DMS 273 (cell line): Measurements from ENCODE around the gene FTCD.
A peak's percentile ranks its signal among the peaks of the same experiment; 100 is the strongest.
"Not testable (repeated sequence)": the region's sequence is repeated elsewhere in the genome, so short reads cannot be mapped to it uniquely, and the experiment has no call there.

Experiments used
- DNase-seq: peaks from one replicate; lab custom pipeline; 2025; ENCODE audit not compliant: unreplicated experiment; lab: John Stamatoyannopoulos, UW

Gene FTCD

DNA sequence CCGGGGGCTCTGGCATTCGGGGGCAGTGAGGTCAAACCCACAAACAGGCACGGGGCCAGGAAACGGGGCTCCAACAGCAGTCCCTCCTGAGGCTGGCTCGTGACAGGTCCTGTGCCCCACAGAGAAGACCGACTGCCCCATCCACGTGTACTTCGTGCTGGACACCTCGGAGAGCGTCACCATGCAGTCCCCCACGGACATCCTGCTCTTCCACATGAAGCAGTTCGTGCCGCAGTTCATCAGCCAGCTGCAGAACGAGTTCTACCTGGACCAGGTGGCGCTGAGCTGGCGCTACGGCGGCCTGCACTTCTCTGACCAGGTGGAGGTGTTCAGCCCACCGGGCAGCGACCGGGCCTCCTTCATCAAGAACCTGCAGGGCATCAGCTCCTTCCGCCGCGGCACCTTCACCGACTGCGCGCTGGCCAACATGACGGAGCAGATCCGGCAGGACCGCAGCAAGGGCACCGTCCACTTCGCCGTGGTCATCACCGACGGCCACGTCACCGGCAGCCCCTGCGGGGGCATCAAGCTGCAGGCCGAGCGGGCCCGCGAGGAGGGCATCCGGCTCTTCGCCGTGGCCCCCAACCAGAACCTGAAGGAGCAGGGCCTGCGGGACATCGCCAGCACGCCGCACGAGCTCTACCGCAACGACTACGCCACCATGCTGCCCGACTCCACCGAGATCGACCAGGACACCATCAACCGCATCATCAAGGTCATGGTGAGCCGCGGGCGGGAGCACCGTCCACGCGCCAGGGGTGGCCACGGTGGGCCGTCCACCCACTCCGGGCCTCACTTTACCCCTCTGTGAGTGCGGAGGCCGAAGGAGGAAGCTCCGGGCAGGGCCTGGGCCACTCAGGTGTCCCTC is 43.3 kb downstream of the FTCD start:
- DNase-seq: no peak

DNA sequence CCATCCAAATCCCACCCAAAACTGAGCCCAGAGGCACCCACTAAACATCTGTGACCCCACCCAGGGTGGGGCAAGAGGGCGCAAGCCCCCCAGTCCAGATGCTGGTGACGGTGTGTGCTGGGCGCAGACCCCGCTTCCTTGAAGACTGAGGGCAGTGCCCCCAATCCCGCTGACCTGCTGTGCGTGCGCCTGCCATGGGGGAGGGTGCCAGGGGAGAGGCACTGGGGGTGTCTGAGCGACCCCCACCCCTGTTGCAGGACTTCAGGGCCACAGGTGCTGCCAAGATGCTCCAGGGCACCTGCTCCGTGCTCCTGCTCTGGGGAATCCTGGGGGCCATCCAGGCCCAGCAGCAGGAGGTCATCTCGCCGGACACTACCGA is 44.2 kb downstream of the FTCD start:
- DNase-seq: no peak

GRCh38 chr21:46110499-46111192 is 44.7 kb downstream of the FTCD start:
- no peak for DNase-seq

DNA sequence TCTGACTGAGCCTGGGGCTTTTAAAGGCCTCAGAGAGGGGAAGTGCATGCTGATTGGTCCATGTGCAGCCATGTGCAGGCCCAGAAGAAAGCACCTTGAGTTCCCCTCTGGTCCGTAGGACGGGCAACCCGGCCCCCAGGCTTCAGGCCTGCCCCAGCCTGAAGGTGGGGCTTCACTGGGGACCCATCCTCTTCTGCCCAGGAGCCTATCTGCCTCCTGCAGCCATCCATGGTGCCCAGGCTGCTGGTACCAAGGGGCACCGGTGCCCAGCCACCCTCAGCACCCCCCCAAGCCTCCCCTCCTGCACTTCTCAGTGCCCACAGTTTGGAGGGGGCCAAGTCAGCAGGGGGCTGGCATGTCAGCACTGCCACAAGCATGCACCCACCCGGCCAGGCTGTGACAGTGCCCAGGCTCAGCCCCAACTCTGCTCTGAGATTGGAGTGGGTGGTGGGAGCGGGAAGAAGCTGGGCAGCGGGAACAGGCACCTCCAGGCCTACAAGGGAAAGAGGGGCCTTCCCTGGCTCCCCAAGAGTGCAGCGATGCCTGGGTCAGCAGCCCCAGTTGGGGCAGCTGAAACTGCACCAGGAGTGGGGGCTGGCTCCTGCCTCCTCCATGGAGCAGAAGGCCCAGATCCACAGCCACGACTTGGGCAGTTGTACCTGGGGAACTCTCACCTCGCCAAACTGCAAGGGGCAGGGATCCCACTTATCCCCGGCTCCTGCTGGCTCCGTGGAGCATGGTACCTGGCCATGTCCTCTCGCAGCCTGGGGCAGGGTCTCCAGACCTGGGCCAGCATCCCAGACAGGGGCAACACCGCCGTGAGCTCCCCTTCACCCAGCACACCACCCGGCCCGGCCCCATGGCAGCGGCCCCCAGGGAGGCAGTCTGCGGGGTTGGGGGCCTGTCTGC is 45.8 kb downstream of the FTCD start:
- no peak for DNase-seq

GRCh38 chr21:46108827-46109312 is 46.5 kb downstream of the FTCD start:
- no peak for DNase-seq

DNA sequence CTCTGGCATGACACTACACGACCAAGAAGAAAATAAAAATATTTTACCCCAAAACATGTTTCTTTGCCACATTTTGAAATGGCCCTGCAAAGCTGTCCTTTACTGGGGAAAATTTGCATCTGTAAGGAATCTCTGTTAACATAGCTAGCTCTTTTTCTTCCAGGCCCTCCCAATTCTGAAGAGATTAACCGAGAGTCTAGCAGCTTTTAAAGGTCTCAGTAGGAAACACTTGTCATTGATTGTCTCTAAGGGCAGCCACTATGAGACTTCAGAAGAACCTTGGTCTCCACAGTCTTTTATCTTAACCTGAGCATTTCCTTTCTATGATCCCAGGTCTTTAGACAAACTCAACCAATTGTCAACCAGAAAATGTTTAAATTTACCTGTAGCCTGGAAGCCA is 48.0 kb downstream of the FTCD start:
- not testable (repeated sequence) for DNase-seq

DNA sequence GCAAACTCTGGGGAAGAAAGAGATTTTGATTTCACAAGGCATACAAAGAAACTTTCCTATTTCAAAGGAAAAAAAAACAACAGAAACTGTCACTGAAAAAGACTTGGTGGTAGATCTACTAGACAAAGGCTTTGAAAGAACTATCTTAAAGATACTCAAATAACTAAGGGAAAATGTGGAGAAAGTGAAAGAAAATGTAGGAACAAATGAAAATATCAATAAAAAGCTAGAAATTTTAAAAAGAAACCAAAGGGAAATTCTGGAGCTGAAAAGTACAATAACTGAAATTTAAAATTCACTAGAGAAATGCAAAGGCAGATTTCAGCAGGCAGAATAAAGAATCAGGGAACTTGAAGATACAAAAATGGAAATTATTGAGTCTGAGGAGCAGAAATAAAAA is 51.3 kb downstream of the FTCD start:
- no peak for DNase-seq

- DNase-seq: no peak
These were observed 54.5 kb downstream of the FTCD start for GRCh38 chr21:46100906-46101305.

DNA sequence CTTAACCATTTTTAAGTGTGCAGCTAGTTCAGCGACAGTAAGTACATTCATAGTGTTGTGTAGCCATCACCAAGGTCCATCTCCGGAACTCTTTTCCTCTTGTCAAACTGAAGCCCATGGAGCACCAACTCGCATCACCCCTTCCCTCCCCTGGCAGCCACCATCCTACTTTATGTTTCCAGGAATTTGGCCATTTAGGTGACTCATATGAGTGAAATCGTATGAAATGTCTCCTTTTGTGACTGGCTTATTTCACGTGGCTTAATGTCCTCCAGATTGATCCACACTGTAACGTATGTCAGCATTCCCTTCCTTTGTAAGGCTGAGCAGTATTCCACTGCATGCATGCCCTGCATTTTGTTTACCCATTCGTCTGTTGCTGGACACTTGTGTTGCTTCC is 55.0 kb downstream of the FTCD start:
- no peak for DNase-seq

GRCh38 chr21:46100020-46100419 is 55.4 kb downstream of the FTCD start:
- no peak for DNase-seq

DNA sequence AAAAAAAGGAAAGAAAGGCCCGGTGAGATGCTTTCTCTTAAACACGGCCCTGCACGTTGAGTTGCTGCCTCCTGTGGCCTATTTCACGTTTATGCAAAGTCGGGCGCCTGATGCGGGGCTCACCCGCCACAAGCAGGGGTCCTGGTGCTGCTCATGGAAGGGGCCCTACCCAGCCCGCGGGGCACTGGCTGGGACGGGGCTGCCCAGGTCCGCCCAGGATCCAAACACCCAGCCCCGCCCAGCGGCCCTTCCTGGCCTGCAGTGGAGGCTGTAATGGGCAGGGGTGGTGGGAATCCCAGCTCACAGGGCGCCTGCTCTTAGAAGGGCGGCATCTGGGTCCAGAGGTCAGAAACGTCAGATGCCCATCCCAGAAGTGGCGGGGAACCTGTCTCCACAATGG is 55.9 kb downstream of the FTCD start:
- no peak for DNase-seq

DNA sequence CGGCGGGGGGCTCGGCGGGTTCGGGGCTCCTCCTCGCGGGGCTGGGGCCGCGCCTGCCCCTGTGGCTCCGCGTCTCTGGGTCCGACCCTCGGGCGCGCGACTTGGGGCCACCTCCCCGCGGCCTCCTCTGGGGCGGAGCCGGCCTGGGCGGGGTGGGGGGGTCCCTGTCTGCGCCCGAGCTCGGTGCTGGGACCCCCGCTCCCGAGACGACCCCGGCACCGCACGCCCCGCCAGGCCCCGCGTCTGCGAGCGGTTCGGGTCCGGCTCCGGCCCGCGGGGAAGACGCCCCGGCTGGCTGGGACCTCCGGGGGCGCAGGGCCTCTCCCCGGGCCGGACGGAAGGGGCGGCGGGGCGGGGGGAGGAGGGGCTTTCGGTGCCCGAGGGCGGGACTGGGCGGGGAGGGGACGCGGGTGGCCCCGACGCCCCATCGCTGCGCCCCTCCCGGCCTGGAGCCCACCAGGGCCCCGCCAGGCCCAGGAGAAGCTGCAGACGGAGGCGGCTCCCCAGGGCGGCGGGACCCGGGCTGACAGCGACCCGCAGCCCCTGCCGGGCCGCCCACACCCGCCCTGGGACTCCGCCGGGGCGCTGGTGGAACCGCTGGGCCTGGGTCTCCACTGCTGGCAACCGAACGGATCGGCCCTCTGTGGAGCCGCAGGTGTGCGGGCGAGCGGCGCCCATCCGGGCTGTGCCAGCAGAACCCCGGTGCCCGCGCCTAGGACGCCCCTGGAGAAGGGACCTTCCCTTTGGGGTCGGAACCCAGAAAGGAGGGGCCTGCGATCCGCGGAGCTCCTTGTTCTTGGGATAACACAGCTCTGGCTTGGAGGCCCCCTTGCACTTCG is 56.9 kb downstream of the FTCD start:
- DNase-seq: no peak

DNA sequence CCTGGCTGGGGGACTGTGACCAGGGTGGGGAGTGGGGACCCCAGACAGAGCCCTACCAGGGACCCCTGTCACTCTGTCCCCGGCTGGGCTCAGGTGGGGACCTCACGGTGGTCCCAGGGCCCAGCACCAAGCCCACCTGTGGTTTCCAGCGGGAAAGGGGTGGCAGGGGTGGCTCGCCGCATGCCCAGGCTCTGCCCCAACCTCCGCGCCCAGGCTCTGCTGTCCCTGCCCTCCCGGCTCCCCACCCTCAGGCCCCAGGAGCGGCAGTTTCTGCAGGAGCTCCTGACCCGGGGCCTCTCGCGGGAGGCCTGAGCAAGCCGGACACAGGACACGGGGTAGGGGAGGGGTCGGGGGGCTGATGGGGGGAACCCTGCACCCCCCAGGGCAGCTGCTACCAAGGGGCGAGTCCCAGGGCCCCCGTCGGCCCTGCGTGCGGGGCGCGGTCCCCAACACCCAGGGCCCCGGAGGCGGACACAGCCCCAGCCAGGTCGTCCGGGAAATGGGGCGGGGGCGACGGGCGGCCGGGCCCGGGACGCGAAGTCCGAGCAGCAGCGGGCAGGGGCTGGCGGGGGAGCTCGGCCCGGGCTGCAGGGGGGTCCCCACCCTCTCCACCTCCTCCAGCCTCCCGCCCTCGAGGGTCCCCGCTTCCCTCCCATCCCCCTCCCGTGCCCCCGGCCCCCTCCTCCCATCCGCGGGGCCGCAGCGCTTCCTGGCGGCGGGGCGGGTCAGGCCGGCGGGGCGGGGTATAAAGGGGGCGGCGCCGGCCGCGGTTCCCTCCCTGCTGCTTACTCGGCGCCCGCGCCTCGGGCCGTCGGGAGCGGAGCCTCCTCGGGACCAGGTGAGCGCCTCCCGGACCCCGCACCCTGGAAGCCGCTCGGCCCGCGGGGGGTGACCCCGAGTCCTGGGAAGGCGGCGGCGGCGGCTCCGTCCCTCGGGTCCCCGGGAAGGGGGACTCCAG is 57.8 kb downstream of the FTCD start, which contains the start of gene COL6A2:
COL6A2 (plus strand) TSS at position 777 of the 958 bp plus-strand sequence.
- DNase-seq: peak; percentile 68

- DNase-seq: no peak
These were observed 58.6 kb downstream of the FTCD start for GRCh38 chr21:46096596-46097335.

GRCh38 chr21:46095814-46096595 is 59.4 kb downstream of the FTCD start:
- no peak for DNase-seq

DNA sequence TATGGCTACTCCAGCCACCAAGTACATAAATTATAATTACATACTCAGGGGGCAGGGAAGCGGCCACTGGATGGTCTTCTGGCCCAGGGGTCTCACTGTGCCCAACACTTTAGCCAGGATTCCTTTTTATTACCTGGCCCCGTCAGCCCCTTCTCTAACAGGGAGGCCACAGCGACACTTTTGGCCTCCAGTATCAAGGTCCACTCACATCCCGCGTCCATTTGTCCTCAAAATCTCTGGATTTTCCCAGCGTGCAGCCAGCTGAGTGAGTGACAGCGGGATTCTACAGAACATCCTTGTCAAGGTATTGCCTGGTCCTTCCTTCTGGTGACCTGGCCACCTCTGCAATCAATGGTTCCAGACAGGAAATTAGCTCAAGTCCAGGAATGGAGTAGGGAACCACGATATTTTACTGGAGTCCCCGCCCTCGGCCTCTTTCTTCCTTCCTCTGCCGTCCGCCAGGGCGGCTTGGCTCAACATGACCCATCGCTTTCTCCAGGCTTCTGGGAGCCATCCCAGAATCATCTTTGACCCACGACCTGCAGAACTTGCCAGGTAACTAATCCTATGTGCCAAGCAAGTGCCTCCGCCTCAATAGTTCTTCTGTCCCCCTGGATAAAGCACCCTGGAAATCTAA is 60.2 kb downstream of the FTCD start:
- DNase-seq: no peak

DNA sequence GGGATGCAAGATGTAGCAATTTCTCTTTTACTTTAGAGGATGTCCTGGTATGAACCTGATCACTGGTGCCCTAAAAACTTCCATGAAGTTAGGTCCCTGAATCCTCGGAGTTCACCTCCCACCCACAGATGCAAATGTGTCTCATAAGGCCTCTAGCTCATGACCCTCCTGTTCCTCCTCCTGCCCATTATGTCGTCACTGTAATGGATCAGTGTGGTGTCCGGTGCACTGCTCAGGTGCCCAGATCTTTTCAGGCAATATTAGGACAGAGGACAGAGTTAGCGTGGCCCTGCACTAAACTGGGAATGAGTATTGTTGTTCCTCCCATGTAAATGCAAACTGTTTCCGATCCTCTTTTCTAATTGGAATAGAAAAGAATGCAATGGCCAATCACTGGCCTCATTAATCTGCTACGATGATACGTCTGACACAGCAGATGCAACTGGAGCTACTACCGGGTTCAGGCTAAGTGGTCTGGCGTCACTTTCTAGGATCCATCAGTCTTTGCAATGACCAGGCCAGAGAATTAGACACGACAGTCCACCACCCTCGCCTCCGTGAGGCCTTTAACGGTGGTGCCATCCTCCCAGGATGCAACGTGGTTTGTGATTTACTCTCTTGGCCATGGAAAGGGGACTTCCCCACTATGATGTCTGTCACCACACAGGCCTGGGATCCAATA is 60.8 kb downstream of the FTCD start:
- DNase-seq: no peak
